ENCODE results near the gene ARHGDIB.

DNA sequence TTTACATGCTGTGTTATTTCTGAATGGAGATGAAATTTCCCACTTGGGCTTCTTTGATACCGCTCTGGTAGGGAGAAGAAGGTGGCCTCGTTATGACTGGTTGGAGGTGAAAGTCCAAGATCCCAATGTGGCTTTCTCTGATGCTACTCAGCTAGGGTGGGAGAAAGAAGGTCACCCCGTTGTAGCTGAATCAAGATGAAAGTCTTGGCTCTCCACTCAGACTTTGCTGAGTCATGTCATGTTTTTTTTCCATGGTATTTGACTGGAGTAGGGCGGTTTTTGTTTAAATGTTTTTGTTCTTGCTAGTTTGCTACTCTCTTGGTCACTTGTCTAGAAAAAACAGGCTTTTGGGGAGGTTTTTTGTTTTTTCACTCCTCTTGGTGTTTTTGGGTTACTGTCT is 9.1 kb upstream of the ARHGDIB start:
- TF ChIP-seq FOXK1 (CRISPR knock-in tag; IDR thresholded peaks at IDR 0.05; ENCODE audit: borderline replicate concordance, low read depth) (no peak), SRSF1 (optimal IDR thresholded peaks at IDR 0.05; ENCODE audit: low read depth, low read length) (no peak), MTF1 (CRISPR knock-in tag; IDR thresholded peaks at IDR 0.05) (no peak), ZBTB44 (CRISPR knock-in tag; IDR thresholded peaks at IDR 0.05) (no peak), ZNF232 (CRISPR knock-in tag; IDR thresholded peaks at IDR 0.05; ENCODE audit: borderline replicate concordance) (no peak), EP300 (IDR thresholded peaks at IDR 0.05; ENCODE audit: low read depth in 2 of 2, low read length in 2 of 2) (no peak), EP300 (CRISPR knock-in tag; IDR thresholded peaks at IDR 0.05; ENCODE audit: borderline replicate concordance) (no peak), POLR2AphosphoS5 (IDR thresholded peaks at IDR 0.05; ENCODE audit: low read depth, low read length) (no peak), ZNF609 (CRISPR knock-in tag; IDR thresholded peaks at IDR 0.05; ENCODE audit: borderline replicate concordance) (no peak), MED1 (CRISPR knock-in tag; IDR thresholded peaks at IDR 0.05) (no peak), CBX2 (IDR thresholded peaks at IDR 0.05; ENCODE audit: low read depth, low read length) (no peak), CBX2 (CRISPR knock-in tag; IDR thresholded peaks at IDR 0.05; ENCODE audit: low read depth) (no peak), JUND (CRISPR knock-in tag; IDR thresholded peaks at IDR 0.05) (no peak), ZNF720 (CRISPR knock-in tag; IDR thresholded peaks at IDR 0.05) (no peak)
- TF ChIP-seq, protein P1, sequence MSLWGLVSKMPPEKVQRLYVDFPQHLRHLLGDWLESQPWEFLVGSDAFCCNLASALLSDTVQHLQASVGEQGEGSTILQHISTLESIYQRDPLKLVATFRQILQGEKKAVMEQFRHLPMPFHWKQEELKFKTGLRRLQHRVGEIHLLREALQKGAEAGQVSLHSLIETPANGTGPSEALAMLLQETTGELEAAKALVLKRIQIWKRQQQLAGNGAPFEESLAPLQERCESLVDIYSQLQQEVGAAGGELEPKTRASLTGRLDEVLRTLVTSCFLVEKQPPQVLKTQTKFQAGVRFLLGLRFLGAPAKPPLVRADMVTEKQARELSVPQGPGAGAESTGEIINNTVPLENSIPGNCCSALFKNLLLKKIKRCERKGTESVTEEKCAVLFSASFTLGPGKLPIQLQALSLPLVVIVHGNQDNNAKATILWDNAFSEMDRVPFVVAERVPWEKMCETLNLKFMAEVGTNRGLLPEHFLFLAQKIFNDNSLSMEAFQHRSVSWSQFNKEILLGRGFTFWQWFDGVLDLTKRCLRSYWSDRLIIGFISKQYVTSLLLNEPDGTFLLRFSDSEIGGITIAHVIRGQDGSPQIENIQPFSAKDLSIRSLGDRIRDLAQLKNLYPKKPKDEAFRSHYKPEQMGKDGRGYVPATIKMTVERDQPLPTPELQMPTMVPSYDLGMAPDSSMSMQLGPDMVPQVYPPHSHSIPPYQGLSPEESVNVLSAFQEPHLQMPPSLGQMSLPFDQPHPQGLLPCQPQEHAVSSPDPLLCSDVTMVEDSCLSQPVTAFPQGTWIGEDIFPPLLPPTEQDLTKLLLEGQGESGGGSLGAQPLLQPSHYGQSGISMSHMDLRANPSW (CRISPR knock-in tag; IDR thresholded peaks at IDR 0.05; ENCODE audit: borderline replicate concordance), result no peak

Measured in HepG2 (cell line).